SK-N-SH (cell line): ENCODE data around the gene PPP1R14D. TPM values are rescaled to one million over a fixed set of nuclear protein-coding genes. Genes with fewer than 3 reads are reported as not detected.

Experiments
- CTCF ChIA-PET: fragments of 300-600, 350-600 bp; formaldehyde crosslinking; extraction: SDS; loops from one replicate; lab custom pipeline; 2021; lab: Yijun Ruan, JAX
- POLR2A ChIA-PET: fragments of 350-600 bp; sonication (Branson Sonifier 250); formaldehyde crosslinking; extraction: SDS; loops from one replicate; lab custom pipeline; 2020; ENCODE audit warnings: antibody characterized with exemption, inconsistent platforms; lab: Yijun Ruan, JAX
- DNase-seq: peaks from one replicate; pipeline ENCODE4 v3.0.0; 2012
- H2AFZ ChIP-seq: fragments of 200-600 bp; sonication (generic); 2 replicates; pipeline ENCODE4 v1.8.1; 2016; ENCODE audit warnings: antibody characterized with exemption, mild to moderate bottlenecking, low read depth
- H3F3A ChIP-seq: fragments of 200-600 bp; sonication (generic); replicated peaks from 2 replicates; pipeline ENCODE3; 2016; ENCODE audit warnings: antibody characterized with exemption, mild to moderate bottlenecking; ENCODE audit not compliant: insufficient read depth
- H3K27ac ChIP-seq, 2 experiments: fragments of 200-500 bp in 1 of 2; fragments of 200-600 bp in 1 of 2; sonication (Bioruptor generic) in 1 of 2; sonication (generic), shearing (Covaris generic) in 1 of 2; 2 replicates each; pipeline versions ENCODE4 v1.5.1 to v1.6.1; 2014 to 2016; ENCODE audit warnings: low read depth in 2 of 2, inconsistent platforms in 1 of 2, low read length in 1 of 2, mild to moderate bottlenecking in 1 of 2, mixed read lengths in 1 of 2
- H3K27me3 ChIP-seq: fragments of 200-600 bp; sonication (generic), shearing (Covaris generic); 2 replicates; pipeline ENCODE4 v1.6.1; 2016; ENCODE audit warnings: mixed run types; ENCODE audit not compliant: insufficient read depth
- H3K36me3 ChIP-seq, 2 experiments: fragments of 200-500 bp in 1 of 2; fragments of 200-600 bp in 1 of 2; sonication (Bioruptor generic) in 1 of 2; sonication (generic) in 1 of 2; replicated peaks in 1 of 2; 2 replicates each; pipeline versions ENCODE3 to v1.5.1; 2014 to 2016; ENCODE audit warnings: low read length in 1 of 2, mild to moderate bottlenecking in 1 of 2; ENCODE audit not compliant: insufficient read depth in 2 of 2, control insufficient read depth in 1 of 2
- H3K4me1 ChIP-seq, 2 experiments: fragments of 200-500 bp in 1 of 2; fragments of 200-600 bp in 1 of 2; sonication (Bioruptor generic) in 1 of 2; sonication (generic), shearing (Covaris generic) in 1 of 2; 2 replicates each; pipeline versions ENCODE4 v1.5.1 to v1.6.1; 2014 to 2016; ENCODE audit warnings: low read depth in 1 of 2, low read length in 1 of 2, mixed run types in 1 of 2; ENCODE audit not compliant: insufficient read depth in 2 of 2, control insufficient read depth in 1 of 2
- H3K4me2 ChIP-seq: fragments of 200-600 bp; sonication (generic), shearing (Covaris generic); 2 replicates; pipeline ENCODE4 v1.6.1; 2017; ENCODE audit warnings: mixed run types
- H3K4me3 ChIP-seq, 2 experiments: fragments of 200-500 bp in 1 of 2; fragments of 200-600 bp in 1 of 2; sonication (Bioruptor generic) in 1 of 2; sonication (generic), shearing (Covaris generic) in 1 of 2; 2 replicates each; pipeline versions ENCODE4 v1.5.1 to v1.8.1; 2014 to 2016; ENCODE audit warnings: low read depth in 2 of 2, inconsistent platforms in 1 of 2, low read length in 1 of 2, mild to moderate bottlenecking in 1 of 2, mixed read lengths in 1 of 2, moderate library complexity in 1 of 2
- H3K79me2 ChIP-seq: fragments of 200-600 bp; sonication (generic); 2 replicates; pipeline ENCODE4 v1.8.1; 2017; ENCODE audit warnings: mild to moderate bottlenecking; ENCODE audit not compliant: insufficient read depth
- H3K9ac ChIP-seq: fragments of 200-600 bp; sonication (generic); 2 replicates; pipeline ENCODE4 v1.6.1; 2017; ENCODE audit warnings: mixed run types
- H3K9me2 ChIP-seq: fragments of 200-600 bp; sonication (generic); 2 replicates; pipeline ENCODE4 v1.6.1; 2017; ENCODE audit warnings: mixed run types
- H3K9me3 ChIP-seq: fragments of 200-600 bp; sonication (generic); 2 replicates; pipeline ENCODE4 v1.6.1; 2017; ENCODE audit warnings: mixed run types, mild to moderate bottlenecking, moderate library complexity
- H4K20me1 ChIP-seq: fragments of 200-600 bp; sonication (generic); 2 replicates; pipeline ENCODE4 v1.6.1; 2017; ENCODE audit warnings: mild to moderate bottlenecking, mixed run types; ENCODE audit not compliant: insufficient read depth
- CHD2 ChIP-seq: fragments of 150-350 bp; IDR thresholded peaks from 2 replicates; pipeline ENCODE4 v1.6.1; 2018; ENCODE audit warnings: low read length; ENCODE audit not compliant: partially characterized antibody
- EP300 ChIP-seq, 2 experiments: IDR thresholded peaks; 2 replicates each; pipeline versions ENCODE4 v1.4.0 to v1.6.1; 2012; ENCODE audit warnings: borderline replicate concordance in 1 of 2, low read depth in 1 of 2, low read length in 1 of 2
- FOSL2 ChIP-seq: IDR thresholded peaks from 2 replicates; pipeline ENCODE4 v1.4.0; 2012; ENCODE audit warnings: low read depth, mild to moderate bottlenecking, moderate library complexity, borderline replicate concordance
- FOXJ3 ChIP-seq: sonication (generic); formaldehyde crosslinking; IDR thresholded peaks from 2 replicates; pipeline ENCODE4 v1.5.1; 2020; ENCODE audit warnings: mild to moderate bottlenecking, missing genetic modification reagents
- FOXM1 ChIP-seq: IDR thresholded peaks from 2 replicates; pipeline ENCODE4 v1.4.0; 2012; ENCODE audit warnings: low read depth, mild to moderate bottlenecking
- GABPA ChIP-seq: IDR thresholded peaks from 2 replicates; pipeline ENCODE4 v1.4.0; 2012; ENCODE audit warnings: low read depth, mild to moderate bottlenecking
- GATA2 ChIP-seq: sonication (generic); formaldehyde crosslinking; IDR thresholded peaks from 2 replicates; pipeline ENCODE4 v1.5.0; 2020; ENCODE audit warnings: mild to moderate bottlenecking, missing genetic modification reagents
- MAX ChIP-seq: IDR thresholded peaks from 2 replicates; pipeline ENCODE4 v1.4.0; 2012; ENCODE audit warnings: low read depth
- REST ChIP-seq: IDR thresholded peaks from 2 replicates; pipeline ENCODE4 v1.6.1; 2012; ENCODE audit warnings: mild to moderate bottlenecking, low read depth, low read length, moderate library complexity
- RFX5 ChIP-seq: IDR thresholded peaks from 2 replicates; pipeline ENCODE4 v1.6.1; 2012; ENCODE audit warnings: mild to moderate bottlenecking, improper control_type of control experiment, low read length
- RXRA ChIP-seq: IDR thresholded peaks from 2 replicates; pipeline ENCODE4 v1.4.0; 2012; ENCODE audit warnings: low read depth, mild to moderate bottlenecking, borderline replicate concordance
- SIN3A ChIP-seq: IDR thresholded peaks from 2 replicates; pipeline ENCODE4 v1.6.1; 2012; ENCODE audit warnings: low read depth, mild to moderate bottlenecking, low read length, moderate library complexity, borderline replicate concordance
- SMC3 ChIP-seq: IDR thresholded peaks from 2 replicates; pipeline ENCODE4 v1.6.1; 2012; ENCODE audit warnings: low read depth, low read length, improper control_type of control experiment
- TAF1 ChIP-seq: IDR thresholded peaks from 2 replicates; pipeline ENCODE4 v1.6.1; 2012; ENCODE audit warnings: low read depth, mild to moderate bottlenecking, low read length, moderate library complexity, borderline replicate concordance
- TCF12 ChIP-seq: IDR thresholded peaks from 2 replicates; pipeline ENCODE4 v1.4.0; 2012
- TEAD4 ChIP-seq: IDR thresholded peaks from 2 replicates; pipeline ENCODE4 v1.4.0; 2012; ENCODE audit warnings: mild to moderate bottlenecking, borderline replicate concordance; ENCODE audit not compliant: insufficient read depth
- WGBS: methylation state at CpG from one replicate; pipeline ENCODE4 v1.1.6; 2017; ENCODE audit warnings: low lambda C conversion rate; 5-methylcytosine and 5-hydroxymethylcytosine counted together
- polyA plus RNA-seq, 3 experiments: library from polyadenylated mRNA; depleted of rRNA; stranded (reverse); fragments of >200 nt; gene quantifications; 2 replicates each; pipeline ENCODE4 v1.2.3, GENCODE V29; 2012
- TF ChIP-seq, protein P1 (sequence below): IDR thresholded peaks from 2 replicates; pipeline ENCODE4 v1.4.0; 2012; ENCODE audit warnings: low read depth, borderline replicate concordance
- TF ChIP-seq, protein P2 (sequence below): fragments of 150-350 bp; IDR thresholded peaks from 2 replicates; pipeline ENCODE4 v1.6.1; 2016; ENCODE audit warnings: mild to moderate bottlenecking, low read depth, low read length
- TF ChIP-seq, protein P3 (sequence below): fragments of 150-350 bp; IDR thresholded peaks from 2 replicates; pipeline ENCODE4 v1.6.1; 2017; ENCODE audit warnings: antibody characterized with exemption, low read length, low read depth, borderline replicate concordance

The PPP1R14D gene
- polyA plus RNA-seq, 1 of the 3 experiments (the other 2 are of a cell fraction): not detected

DNA sequence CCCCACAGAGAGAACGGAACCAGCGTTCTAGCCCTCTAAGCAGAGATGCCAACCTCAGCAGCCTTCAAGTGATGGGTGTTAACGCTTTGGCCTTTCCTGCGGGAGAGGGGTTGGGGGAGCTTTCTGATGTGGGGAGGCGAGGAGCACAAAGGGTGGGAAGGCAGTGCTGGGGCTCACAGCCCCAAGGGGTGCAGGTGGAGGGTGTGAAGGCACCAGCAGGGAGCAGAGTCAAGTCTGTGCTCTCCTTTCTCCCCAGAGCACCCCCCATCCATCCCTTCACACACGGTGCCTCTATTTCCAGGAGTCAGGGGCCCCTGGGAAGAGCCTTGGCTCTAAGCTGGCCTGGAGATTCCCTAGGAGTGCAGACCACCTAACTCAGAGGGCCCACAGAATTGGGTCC lies 54.6 kb downstream of the PPP1R14D start:
- no peak for DNase-seq
- WGBS: 100% methylated on average over 3 of the region's 6 CpGs
- H3K4me1 ChIP-seq: peaks cover 11 to 38% of the 10 kb centered on the region in 2 experiments; a peak in 3 of 4 replicates
- H3K4me2 ChIP-seq: no peak overlapping the region
- POLR2A ChIA-PET: no interaction called here
- no peak overlapping the region for H2AFZ ChIP-seq
- no peak overlapping the region for H3K9ac ChIP-seq
- H3K9me3 ChIP-seq: no peaks in the 10 kb centered on the region
- no peaks in the 10 kb centered on the region for H3K9me2 ChIP-seq
- H3K4me3 ChIP-seq: no peak overlapping the region
- no peaks in the 10 kb centered on the region for H4K20me1 ChIP-seq
- H3K36me3 ChIP-seq: peaks cover 8 to 52% of the 10 kb centered on the region in 2 experiments
- H3F3A ChIP-seq: no peaks in the 10 kb centered on the region
- TF ChIP-seq FOXJ3 (CRISPR knock-in tag) (no peak), EP300 (IDR thresholded peaks at IDR 0.05; ENCODE audit: borderline replicate concordance in 1 of 2, low read depth in 1 of 2, low read length in 1 of 2) (no peak), SMC3 (no peak), GATA2 (CRISPR knock-in tag) (no peak), RFX5 (no peak), FOXM1 (no peak), CHD2 (no peak)
- TF ChIP-seq, protein P1, sequence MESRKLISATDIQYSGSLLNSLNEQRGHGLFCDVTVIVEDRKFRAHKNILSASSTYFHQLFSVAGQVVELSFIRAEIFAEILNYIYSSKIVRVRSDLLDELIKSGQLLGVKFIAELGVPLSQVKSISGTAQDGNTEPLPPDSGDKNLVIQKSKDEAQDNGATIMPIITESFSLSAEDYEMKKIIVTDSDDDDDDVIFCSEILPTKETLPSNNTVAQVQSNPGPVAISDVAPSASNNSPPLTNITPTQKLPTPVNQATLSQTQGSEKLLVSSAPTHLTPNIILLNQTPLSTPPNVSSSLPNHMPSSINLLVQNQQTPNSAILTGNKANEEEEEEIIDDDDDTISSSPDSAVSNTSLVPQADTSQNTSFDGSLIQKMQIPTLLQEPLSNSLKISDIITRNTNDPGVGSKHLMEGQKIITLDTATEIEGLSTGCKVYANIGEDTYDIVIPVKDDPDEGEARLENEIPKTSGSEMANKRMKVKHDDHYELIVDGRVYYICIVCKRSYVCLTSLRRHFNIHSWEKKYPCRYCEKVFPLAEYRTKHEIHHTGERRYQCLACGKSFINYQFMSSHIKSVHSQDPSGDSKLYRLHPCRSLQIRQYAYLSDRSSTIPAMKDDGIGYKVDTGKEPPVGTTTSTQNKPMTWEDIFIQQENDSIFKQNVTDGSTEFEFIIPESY: no peak
- TF ChIP-seq, all 33 proteins: peak for 0
- CTCF ChIA-PET: interaction anchor here (0.6 to 31.8 kb wide), 4 partner anchors 9 to 100 kb away, joined by 3 to 555 read pairs (median 60); partner anchors contain the start of gene RMDN3
- Histone ChIP-seq H3K27me3 (no peaks in the 10 kb centered on the region), H3K27ac (no peak overlapping the region), H3K79me2 (no peaks in the 10 kb centered on the region)

- Histone ChIP-seq H3K79me2 (no peaks in the 10 kb centered on the region), H3F3A (no peaks in the 10 kb centered on the region), H3K27me3 (no peaks in the 10 kb centered on the region), H4K20me1 (no peaks in the 10 kb centered on the region), H3K9me2 (no peaks in the 10 kb centered on the region), H3K4me1 (peaks cover 15 to 43% of the 10 kb centered on the region in 2 experiments; a peak in 3 of 4 replicates), H2AFZ (no peak overlapping the region), H3K4me2 (no peak overlapping the region), H3K4me3 (no peak overlapping the region), H3K9ac (no peak overlapping the region), H3K9me3 (no peaks in the 10 kb centered on the region), H3K27ac (no peak overlapping the region), H3K36me3 (peaks cover 6 to 48% of the 10 kb centered on the region in 2 experiments)
- CTCF ChIA-PET: interaction anchor here (0.6 to 31.8 kb wide), 4 partner anchors 9 to 100 kb away, joined by 3 to 555 read pairs (median 60); partner anchors contain the start of gene RMDN3
- no peak for DNase-seq
- POLR2A ChIA-PET: no interaction called here
- WGBS: 95% methylated on average over 7 of the region's 8 CpGs
- TF ChIP-seq RFX5 (no peak), SIN3A (no peak), FOXM1 (no peak), MAX (no peak), TAF1 (no peak), REST (no peak), FOSL2 (no peak), RXRA (no peak), EP300 (IDR thresholded peaks at IDR 0.05; ENCODE audit: borderline replicate concordance in 1 of 2, low read depth in 1 of 2, low read length in 1 of 2) (no peak), TEAD4 (no peak), GABPA (no peak), TCF12 (no peak)
- TF ChIP-seq, protein P2, sequence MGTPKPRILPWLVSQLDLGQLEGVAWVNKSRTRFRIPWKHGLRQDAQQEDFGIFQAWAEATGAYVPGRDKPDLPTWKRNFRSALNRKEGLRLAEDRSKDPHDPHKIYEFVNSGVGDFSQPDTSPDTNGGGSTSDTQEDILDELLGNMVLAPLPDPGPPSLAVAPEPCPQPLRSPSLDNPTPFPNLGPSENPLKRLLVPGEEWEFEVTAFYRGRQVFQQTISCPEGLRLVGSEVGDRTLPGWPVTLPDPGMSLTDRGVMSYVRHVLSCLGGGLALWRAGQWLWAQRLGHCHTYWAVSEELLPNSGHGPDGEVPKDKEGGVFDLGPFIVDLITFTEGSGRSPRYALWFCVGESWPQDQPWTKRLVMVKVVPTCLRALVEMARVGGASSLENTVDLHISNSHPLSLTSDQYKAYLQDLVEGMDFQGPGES: no peak
- TF ChIP-seq, protein P3, sequence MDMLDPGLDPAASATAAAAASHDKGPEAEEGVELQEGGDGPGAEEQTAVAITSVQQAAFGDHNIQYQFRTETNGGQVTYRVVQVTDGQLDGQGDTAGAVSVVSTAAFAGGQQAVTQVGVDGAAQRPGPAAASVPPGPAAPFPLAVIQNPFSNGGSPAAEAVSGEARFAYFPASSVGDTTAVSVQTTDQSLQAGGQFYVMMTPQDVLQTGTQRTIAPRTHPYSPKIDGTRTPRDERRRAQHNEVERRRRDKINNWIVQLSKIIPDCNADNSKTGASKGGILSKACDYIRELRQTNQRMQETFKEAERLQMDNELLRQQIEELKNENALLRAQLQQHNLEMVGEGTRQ: no peak
Observed at GRCh38 chr15:40773496-40773895, 55.0 kb downstream of the PPP1R14D start.
